CD14-positive monocyte (primary cell): ENCODE measurements around the gene KRTAP10-4. TPM values are rescaled to one million over a fixed set of nuclear protein-coding genes. Genes with fewer than 3 reads are reported as not detected.

Experiments used
- DNase-seq, 3 donors: peaks; one replicate each; pipeline ENCODE4 v3.0.0-alpha.2; 2011 to 2022
- H2AFZ ChIP-seq: 2 replicates; pipeline ENCODE4 v1.6.0; 2012; ENCODE audit warnings: mild to moderate bottlenecking, low read depth, low read length, inconsistent platforms; ENCODE audit not compliant: insufficient read depth, poor library complexity, severe bottlenecking
- H3K27ac ChIP-seq, 2 donors: 1 replicate in 1 of 2; 2 replicates in 1 of 2; pipeline ENCODE4 v1.5.1; 2012 to 2013; ENCODE audit warnings: low read length in 2 of 2, control low read depth in 1 of 2, inconsistent platforms in 1 of 2, low read depth in 1 of 2, mild to moderate bottlenecking in 1 of 2
- H3K27me3 ChIP-seq, 2 donors: one replicate each; pipeline versions ENCODE4 v1.6.0 to v1.6.1; 2011 to 2013; ENCODE audit warnings: low read length in 2 of 2; ENCODE audit not compliant: control insufficient read depth in 2 of 2, insufficient read depth in 2 of 2
- H3K36me3 ChIP-seq, 2 donors: replicated peaks in 1 of 2; 1 replicate in 1 of 2; 2 replicates in 1 of 2; pipeline versions ENCODE4 v1.5.1 to v1.6.1; 2012 to 2013; ENCODE audit warnings: low read length in 2 of 2, control low read depth in 1 of 2, inconsistent platforms in 1 of 2, mild to moderate bottlenecking in 1 of 2; ENCODE audit not compliant: insufficient read depth in 2 of 2, control insufficient read depth in 1 of 2
- H3K4me1 ChIP-seq, 2 donors: 1 replicate in 1 of 2; 2 replicates in 1 of 2; pipeline versions ENCODE4 v1.5.1 to v1.6.1; 2012 to 2013; ENCODE audit warnings: low read length in 2 of 2, control low read depth in 1 of 2, inconsistent platforms in 1 of 2, mild to moderate bottlenecking in 1 of 2, moderate library complexity in 1 of 2; ENCODE audit not compliant: insufficient read depth in 2 of 2, control insufficient read depth in 1 of 2
- H3K4me2 ChIP-seq: replicated peaks from 2 replicates; pipeline ENCODE3; 2012; ENCODE audit warnings: low read length, moderate library complexity, mild to moderate bottlenecking; ENCODE audit not compliant: poor library complexity, severe bottlenecking; ENCODE audit errors: extremely low read depth
- H3K4me3 ChIP-seq, 3 experiments: fragments of 200-600 bp in 1 of 3; sonication (generic) in 1 of 3; replicated peaks in 1 of 3; 1 replicate in 2 of 3; 2 replicates in 1 of 3; pipeline ENCODE4 v1.5.1; 2011 to 2013; ENCODE audit warnings: low read length in 3 of 3, mild to moderate bottlenecking in 3 of 3, control low read depth in 2 of 3, low read depth in 2 of 3, inconsistent platforms in 1 of 3, moderate library complexity in 1 of 3
- H3K79me2 ChIP-seq: 2 replicates; pipeline ENCODE4 v1.6.0; 2012; ENCODE audit warnings: mild to moderate bottlenecking, control low read depth, inconsistent platforms, low read length, moderate library complexity; ENCODE audit not compliant: insufficient read depth
- H3K9ac ChIP-seq: 2 replicates; pipeline ENCODE4 v1.6.0; 2017; ENCODE audit warnings: low read length, mild to moderate bottlenecking; ENCODE audit not compliant: insufficient read depth, poor library complexity, severe bottlenecking
- H3K9me3 ChIP-seq, 2 donors: replicated peaks in 1 of 2; 1 replicate in 1 of 2; 2 replicates in 1 of 2; pipeline versions ENCODE4 v1.5.1 to v1.6.1; 2012 to 2013; ENCODE audit warnings: low read length in 2 of 2, control low read depth in 1 of 2; ENCODE audit not compliant: control insufficient read depth in 1 of 2, insufficient read depth in 1 of 2
- H4K20me1 ChIP-seq: 2 replicates; pipeline ENCODE4 v1.6.0; 2012; ENCODE audit warnings: mild to moderate bottlenecking, low read length, control low read depth, moderate library complexity; ENCODE audit not compliant: insufficient read depth
- H3K27ac Mint-ChIP-seq, 7 donors: one replicate each; pipeline ENCODE4 v1.8.0; 2020; ENCODE audit warnings: mild to moderate bottlenecking in 7 of 7, mixed read lengths in 7 of 7, moderate library complexity in 6 of 7, inconsistent platforms in 2 of 7
- H3K27me3 Mint-ChIP-seq, 3 donors: one replicate each; pipeline ENCODE4 v1.8.0; 2021 to 2022; ENCODE audit warnings: low read depth in 3 of 3, mild to moderate bottlenecking in 3 of 3, mixed read lengths in 3 of 3, moderate library complexity in 3 of 3, inconsistent platforms in 1 of 3
- H3K36me3 Mint-ChIP-seq, 2 donors: one replicate each; pipeline ENCODE4 v1.8.0; 2020; ENCODE audit warnings: mixed read lengths in 2 of 2, inconsistent platforms in 1 of 2, mild to moderate bottlenecking in 1 of 2
- H3K4me1 Mint-ChIP-seq: one replicate; pipeline ENCODE4 v1.8.0; 2020; ENCODE audit warnings: mild to moderate bottlenecking, mixed read lengths
- H3K4me3 Mint-ChIP-seq, 2 donors: one replicate each; pipeline ENCODE4 v1.8.0; 2020; ENCODE audit warnings: mild to moderate bottlenecking in 2 of 2, mixed read lengths in 2 of 2, moderate library complexity in 1 of 2
- H3K9me3 Mint-ChIP-seq, 7 donors: one replicate each; pipeline ENCODE4 v1.8.0; 2020 to 2022; ENCODE audit warnings: mixed read lengths in 7 of 7, mild to moderate bottlenecking in 6 of 7, moderate library complexity in 6 of 7, inconsistent platforms in 2 of 7
- CTCF ChIP-seq: fragments of 200-600 bp; IDR thresholded peaks from one replicate; pipeline ENCODE4 v1.8.0; 2022; ENCODE audit warnings: antibody characterized with exemption, mild to moderate bottlenecking
- WGBS: methylation state at CpG from one replicate; pipeline ENCODE4 v1.1.5; 2013; ENCODE audit warnings: missing lambda C conversion rate; ENCODE audit not compliant: insufficient coverage; 5-methylcytosine and 5-hydroxymethylcytosine counted together
- intact Hi-C, 2 donors: fragments of 100-400 bp; cut with micrococcal nuclease; formaldehyde crosslinking; loops; one replicate each; pipeline versions ENCODE4 v1.15.0 to v1.15.1; 2023
- polyA plus RNA-seq, 3 donors: library from polyadenylated mRNA; depleted of rRNA in 1 of 3; unstranded in 2 of 3; stranded (reverse) in 1 of 3; fragments of 300-500 nt in 2 of 3; fragments of >200 nt in 1 of 3; fragmentation: Illumina TruSeq in 2 of 3; gene quantifications; 1 replicate in 2 of 3; 2 replicates in 1 of 3; pipeline ENCODE4 v1.2.3, GENCODE V29; 2012 to 2021

The KRTAP10-4 gene
- polyA plus RNA-seq, 3 donors = not detected

- Mint-ChIP-seq H3K36me3 (no peaks in the 10 kb centered on the region), H3K27me3 (peaks cover 6 to 26% (median 18%) of the 10 kb centered on the region in 3 donors), H3K4me1 (no peaks in the 10 kb centered on the region), H3K4me3 (no peak overlapping the region), H3K9me3 (peaks cover 18 to 56% (median 42%) of the 10 kb centered on the region in 7 donors), H3K27ac (peak overlapping the region in 1 of 7 donors; percentile 46)
- no peak for DNase-seq
- no peak overlapping the region for H3K4me2 ChIP-seq
- no peaks in the 10 kb centered on the region for H3K36me3 ChIP-seq
- H3K4me1 ChIP-seq = no peaks in the 10 kb centered on the region
- H3K27me3 ChIP-seq = no peaks in the 10 kb centered on the region
- no peak for TF ChIP-seq CTCF
- H2AFZ ChIP-seq = no peak overlapping the region
- H4K20me1 ChIP-seq = no peaks in the 10 kb centered on the region
- no peak overlapping the region for H3K4me3 ChIP-seq
- intact Hi-C loops = no loop called here
- H3K9me3 ChIP-seq = peaks cover 5 to 50% of the 10 kb centered on the region in 2 donors
- WGBS = 93% methylated on average over 15 of the region's 20 CpGs
- no peaks in the 10 kb centered on the region for H3K79me2 ChIP-seq
- H3K27ac ChIP-seq = no peak overlapping the region
- no peak overlapping the region for H3K9ac ChIP-seq
Measured at GRCh38 chr21:44575307-44576024, 1.9 kb downstream of the KRTAP10-4 start.

- Histone ChIP-seq H4K20me1 (no peaks in the 10 kb centered on the region), H3K36me3 (no peaks in the 10 kb centered on the region), H3K4me1 (no peaks in the 10 kb centered on the region), H3K27me3 (no peaks in the 10 kb centered on the region), H3K9ac (no peak overlapping the region), H3K27ac (no peak overlapping the region), H3K79me2 (no peaks in the 10 kb centered on the region), H3K9me3 (peaks cover 5 to 50% of the 10 kb centered on the region in 2 donors), H2AFZ (no peak overlapping the region), H3K4me2 (no peak overlapping the region), H3K4me3 (no peak overlapping the region)
- H3K4me3 Mint-ChIP-seq = no peak overlapping the region
- H3K27ac Mint-ChIP-seq = no peak overlapping the region
- DNase-seq = no peak
- 77% methylated on average over 5 of the region's 10 CpGs for WGBS
- H3K27me3 Mint-ChIP-seq = peaks cover 7 to 26% (median 19%) of the 10 kb centered on the region in 3 donors
- H3K36me3 Mint-ChIP-seq = no peaks in the 10 kb centered on the region
- intact Hi-C loops = no loop called here
- no peak for TF ChIP-seq CTCF
- H3K4me1 Mint-ChIP-seq = no peaks in the 10 kb centered on the region
- H3K9me3 Mint-ChIP-seq = peaks cover 19 to 59% (median 41%) of the 10 kb centered on the region in 7 donors
Measured at GRCh38 chr21:44576025-44576420, 2.5 kb downstream of the KRTAP10-4 start.
